AG04449 (cell line): Measurements from ENCODE around the gene PIEZO2.

Source experiments
- CTCF ChIA-PET: fragments of 350-600 bp; formaldehyde crosslinking; extraction: SDS; loops from one replicate; lab custom pipeline; 2021; ENCODE audit warnings: antibody characterized with exemption; lab: Yijun Ruan, JAX
- POLR2A ChIA-PET: fragments of 400-600, 350-600 bp; formaldehyde crosslinking; extraction: SDS; loops from one replicate; lab custom pipeline; 2020; ENCODE audit warnings: antibody characterized with exemption, inconsistent platforms; lab: Yijun Ruan, JAX
- DNase-seq: peaks from one replicate; pipeline ENCODE4 v3.0.0-alpha.2; 2010; ENCODE audit warnings: low read depth, low spot score
- H3K4me3 ChIP-seq: 2 replicates; pipeline ENCODE4 v1.5.1; 2011; ENCODE audit warnings: low read depth, mild to moderate bottlenecking, control low read depth, low read length
- CTCF ChIP-seq: IDR thresholded peaks from one replicate; pipeline ENCODE4 v1.5.1; 2011; ENCODE audit warnings: mild to moderate bottlenecking, moderate library complexity, low read length, control low read depth, inconsistent platforms; ENCODE audit not compliant: insufficient read depth; ENCODE audit errors: missing control alignments

The PIEZO2 gene

GRCh38 chr18:10860928-10861327 is 288.4 kb downstream of the PIEZO2 start:
- TF ChIP-seq CTCF: no peak
- CTCF ChIA-PET: interaction anchor here (1.2 to 1.6 kb wide), 2 partner anchors 9 to 450 kb away, joined by 3 read pairs; no protein-coding TSS in a partner anchor
- DNase-seq: no peak
- POLR2A ChIA-PET: no interaction called here
- no peak overlapping the region for H3K4me3 ChIP-seq

DNA sequence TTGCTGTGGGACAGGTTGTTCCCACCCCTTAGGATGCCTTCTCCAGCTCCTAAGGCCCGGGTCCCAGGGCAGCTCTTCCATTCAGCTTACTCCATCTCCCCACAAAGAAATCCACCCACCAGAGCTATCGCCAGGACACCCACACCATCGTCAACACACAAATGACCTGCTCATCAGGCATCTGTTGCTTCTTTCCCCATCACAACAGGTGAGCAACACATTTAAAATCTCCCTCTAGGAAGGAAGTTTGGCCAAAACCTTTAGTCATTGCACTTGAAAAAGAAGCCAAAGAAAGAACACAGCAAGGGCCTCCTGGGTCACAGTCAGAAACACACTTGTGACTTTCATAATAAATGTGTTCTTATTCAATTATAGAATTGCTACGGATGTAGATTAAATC is 289.0 kb downstream of the PIEZO2 start:
- POLR2A ChIA-PET: no interaction called here
- DNase-seq: no peak
- no peak for TF ChIP-seq CTCF
- CTCF ChIA-PET: interaction anchor here (1.2 to 1.6 kb wide), 2 partner anchors 8 to 450 kb away, joined by 3 read pairs; no protein-coding TSS in a partner anchor
- no peak overlapping the region for H3K4me3 ChIP-seq

- no peak overlapping the region for H3K4me3 ChIP-seq
- TF ChIP-seq CTCF: no peak
- CTCF ChIA-PET: interaction anchor here (1.0 kb wide), 1 partner anchor 296 kb away, joined by 3 read pairs; no protein-coding TSS in a partner anchor
- POLR2A ChIA-PET: no interaction called here
- no peak for DNase-seq
Measured at GRCh38 chr18:10858477-10858876, 290.9 kb downstream of the PIEZO2 start.

GRCh38 chr18:10856132-10856531 is 293.2 kb downstream of the PIEZO2 start:
- ChIA-PET CTCF (interaction anchor here (1.0 to 1.3 kb wide), 4 partner anchors 19 to 715 kb away, joined by 3 to 7 read pairs (median 3); no protein-coding TSS in a partner anchor), POLR2A (no interaction called here)
- no peak overlapping the region for H3K4me3 ChIP-seq
- no peak for DNase-seq
- TF ChIP-seq CTCF: no peak

GRCh38 chr18:10852385-10853303 is 296.7 kb downstream of the PIEZO2 start:
- no peak for DNase-seq
- H3K4me3 ChIP-seq: no peak overlapping the region

More at GRCh38 chr18:10852385-10853303, 296.7 kb downstream of the PIEZO2 start:
- ChIA-PET POLR2A (interaction anchor here (0.9 kb wide), 1 partner anchor 701 kb away, joined by 3 read pairs; no protein-coding TSS in a partner anchor), CTCF (interaction anchor here (0.7 to 7.8 kb wide), 22 partner anchors 8 to 837 kb away, joined by 3 to 106 read pairs (median 6); partner anchors contain the start of gene GNAL)
- TF ChIP-seq CTCF: no peak
